Ishikawa (cell line): ENCODE measurements around the gene NEUROD2.

ENCODE experiments used
- CEBPB ChIP-seq: IDR thresholded peaks from 2 replicates; pipeline ENCODE4 v1.6.1; 2012
- CREB1 ChIP-seq: IDR thresholded peaks from 2 replicates; pipeline ENCODE4 v1.6.1; 2012; ENCODE audit warnings: low read depth
- EGR1 ChIP-seq: IDR thresholded peaks from 2 replicates; pipeline ENCODE4 v1.6.1; 2012
- EP300 ChIP-seq: IDR thresholded peaks from 2 replicates; pipeline ENCODE4 v1.6.1; 2012; ENCODE audit warnings: borderline replicate concordance
- FOXM1 ChIP-seq: IDR thresholded peaks from 2 replicates; pipeline ENCODE4 v1.6.1; 2012; ENCODE audit warnings: low read depth, borderline replicate concordance
- NFIC ChIP-seq: IDR thresholded peaks from 2 replicates; pipeline ENCODE4 v1.6.1; 2012
- RAD21 ChIP-seq: IDR thresholded peaks from 2 replicates; pipeline ENCODE4 v1.6.1; 2012; ENCODE audit warnings: low read depth
- TAF1 ChIP-seq: IDR thresholded peaks from 2 replicates; pipeline ENCODE4 v1.6.1; 2012; ENCODE audit warnings: low read depth, mild to moderate bottlenecking
- TCF12 ChIP-seq: IDR thresholded peaks from 2 replicates; pipeline ENCODE4 v1.6.1; 2012; ENCODE audit warnings: low read depth
- TEAD4 ChIP-seq: IDR thresholded peaks from 2 replicates; pipeline ENCODE4 v1.6.1; 2012
- YY1 ChIP-seq: IDR thresholded peaks from 2 replicates; pipeline ENCODE4 v1.6.1; 2012; ENCODE audit warnings: low read depth
- ZBTB7A ChIP-seq: IDR thresholded peaks from 2 replicates; pipeline ENCODE4 v1.6.1; 2012; ENCODE audit warnings: low read depth
- TF ChIP-seq, protein P1 (sequence below): IDR thresholded peaks from 2 replicates; pipeline ENCODE4 v1.6.1; 2012; ENCODE audit warnings: low read depth, mild to moderate bottlenecking
- TF ChIP-seq, protein P2 (sequence below): IDR thresholded peaks from 2 replicates; pipeline ENCODE4 v1.6.1; 2012
- TF ChIP-seq, protein P3 (sequence below): IDR thresholded peaks from 2 replicates; pipeline ENCODE4 v1.6.1; 2012

The NEUROD2 gene

DNA sequence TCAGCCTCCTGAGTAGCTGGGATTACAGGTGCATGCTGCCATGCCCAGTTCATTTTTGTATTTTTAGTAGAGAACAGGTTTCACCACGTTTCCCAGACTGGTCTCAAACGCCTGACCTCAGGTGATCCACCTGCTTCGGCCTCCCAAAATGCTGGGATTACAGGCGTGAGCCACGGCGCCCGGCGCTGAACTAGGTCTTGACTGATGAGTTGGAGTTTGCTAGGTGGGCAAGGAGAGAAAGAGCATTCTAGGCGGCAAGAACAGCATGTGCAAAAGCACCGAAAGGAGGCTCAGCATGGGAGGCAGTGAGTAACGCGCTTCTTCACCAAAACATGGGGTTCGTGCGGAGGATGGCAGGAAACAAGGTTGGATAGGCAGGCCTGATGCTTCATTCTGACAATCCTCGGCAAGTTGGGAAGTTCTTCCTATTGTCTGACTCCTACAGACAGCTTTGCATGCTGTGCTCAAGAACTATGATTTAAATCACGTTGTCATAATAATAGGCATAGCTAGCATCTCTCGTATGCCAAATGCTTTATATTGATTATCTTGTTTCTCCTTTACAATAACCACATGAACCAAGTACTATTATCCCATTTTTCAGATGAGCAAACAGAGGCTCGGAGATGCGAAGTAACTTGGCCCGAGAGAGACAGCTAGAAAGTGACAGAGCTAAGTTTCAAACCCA is 26.5 kb downstream of the NEUROD2 start:
- TF ChIP-seq YY1 (no peak), RAD21 (no peak), EGR1 (no peak), CREB1 (no peak), TAF1 (no peak), FOXM1 (no peak), TEAD4 (no peak), EP300 (no peak), TCF12 (no peak), NFIC (no peak), CEBPB (no peak), ZBTB7A (no peak)
- TF ChIP-seq, protein P1, sequence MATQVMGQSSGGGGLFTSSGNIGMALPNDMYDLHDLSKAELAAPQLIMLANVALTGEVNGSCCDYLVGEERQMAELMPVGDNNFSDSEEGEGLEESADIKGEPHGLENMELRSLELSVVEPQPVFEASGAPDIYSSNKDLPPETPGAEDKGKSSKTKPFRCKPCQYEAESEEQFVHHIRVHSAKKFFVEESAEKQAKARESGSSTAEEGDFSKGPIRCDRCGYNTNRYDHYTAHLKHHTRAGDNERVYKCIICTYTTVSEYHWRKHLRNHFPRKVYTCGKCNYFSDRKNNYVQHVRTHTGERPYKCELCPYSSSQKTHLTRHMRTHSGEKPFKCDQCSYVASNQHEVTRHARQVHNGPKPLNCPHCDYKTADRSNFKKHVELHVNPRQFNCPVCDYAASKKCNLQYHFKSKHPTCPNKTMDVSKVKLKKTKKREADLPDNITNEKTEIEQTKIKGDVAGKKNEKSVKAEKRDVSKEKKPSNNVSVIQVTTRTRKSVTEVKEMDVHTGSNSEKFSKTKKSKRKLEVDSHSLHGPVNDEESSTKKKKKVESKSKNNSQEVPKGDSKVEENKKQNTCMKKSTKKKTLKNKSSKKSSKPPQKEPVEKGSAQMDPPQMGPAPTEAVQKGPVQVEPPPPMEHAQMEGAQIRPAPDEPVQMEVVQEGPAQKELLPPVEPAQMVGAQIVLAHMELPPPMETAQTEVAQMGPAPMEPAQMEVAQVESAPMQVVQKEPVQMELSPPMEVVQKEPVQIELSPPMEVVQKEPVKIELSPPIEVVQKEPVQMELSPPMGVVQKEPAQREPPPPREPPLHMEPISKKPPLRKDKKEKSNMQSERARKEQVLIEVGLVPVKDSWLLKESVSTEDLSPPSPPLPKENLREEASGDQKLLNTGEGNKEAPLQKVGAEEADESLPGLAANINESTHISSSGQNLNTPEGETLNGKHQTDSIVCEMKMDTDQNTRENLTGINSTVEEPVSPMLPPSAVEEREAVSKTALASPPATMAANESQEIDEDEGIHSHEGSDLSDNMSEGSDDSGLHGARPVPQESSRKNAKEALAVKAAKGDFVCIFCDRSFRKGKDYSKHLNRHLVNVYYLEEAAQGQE = no peak
- TF ChIP-seq, protein P2, sequence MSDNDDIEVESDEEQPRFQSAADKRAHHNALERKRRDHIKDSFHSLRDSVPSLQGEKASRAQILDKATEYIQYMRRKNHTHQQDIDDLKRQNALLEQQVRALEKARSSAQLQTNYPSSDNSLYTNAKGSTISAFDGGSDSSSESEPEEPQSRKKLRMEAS = no peak
- TF ChIP-seq, protein P3, sequence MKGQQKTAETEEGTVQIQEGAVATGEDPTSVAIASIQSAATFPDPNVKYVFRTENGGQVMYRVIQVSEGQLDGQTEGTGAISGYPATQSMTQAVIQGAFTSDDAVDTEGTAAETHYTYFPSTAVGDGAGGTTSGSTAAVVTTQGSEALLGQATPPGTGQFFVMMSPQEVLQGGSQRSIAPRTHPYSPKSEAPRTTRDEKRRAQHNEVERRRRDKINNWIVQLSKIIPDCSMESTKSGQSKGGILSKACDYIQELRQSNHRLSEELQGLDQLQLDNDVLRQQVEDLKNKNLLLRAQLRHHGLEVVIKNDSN = no peak

DNA sequence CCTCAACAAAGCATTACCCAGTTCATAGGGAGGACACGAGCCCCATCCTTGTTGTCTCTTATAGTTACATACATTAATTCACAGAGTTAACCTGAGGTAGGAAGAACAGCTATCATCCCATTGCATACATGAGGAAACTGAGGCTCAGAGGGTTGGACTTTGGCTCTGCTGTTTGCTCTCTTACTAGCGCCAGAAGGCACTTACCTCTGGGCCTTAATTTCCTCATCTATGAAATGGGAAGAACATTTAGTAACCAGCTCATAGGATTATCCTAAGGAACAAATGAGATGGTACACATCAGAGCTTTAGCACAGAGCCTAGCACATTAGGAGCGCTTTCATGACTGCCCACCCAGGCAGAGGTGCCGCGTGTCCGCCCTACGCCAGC is 27.6 kb downstream of the NEUROD2 start:
- no peak for TF ChIP-seq TAF1
- no peak for TF ChIP-seq TEAD4
- no peak for TF ChIP-seq NFIC
- TF ChIP-seq, protein P3 = no peak
- TF ChIP-seq ZBTB7A = no peak
- TF ChIP-seq YY1 = 0 out of 2 replicates have a peak, but pooled peaks have one; percentile 1
- no peak for TF ChIP-seq CEBPB
- TF ChIP-seq CREB1 = no peak

DNA sequence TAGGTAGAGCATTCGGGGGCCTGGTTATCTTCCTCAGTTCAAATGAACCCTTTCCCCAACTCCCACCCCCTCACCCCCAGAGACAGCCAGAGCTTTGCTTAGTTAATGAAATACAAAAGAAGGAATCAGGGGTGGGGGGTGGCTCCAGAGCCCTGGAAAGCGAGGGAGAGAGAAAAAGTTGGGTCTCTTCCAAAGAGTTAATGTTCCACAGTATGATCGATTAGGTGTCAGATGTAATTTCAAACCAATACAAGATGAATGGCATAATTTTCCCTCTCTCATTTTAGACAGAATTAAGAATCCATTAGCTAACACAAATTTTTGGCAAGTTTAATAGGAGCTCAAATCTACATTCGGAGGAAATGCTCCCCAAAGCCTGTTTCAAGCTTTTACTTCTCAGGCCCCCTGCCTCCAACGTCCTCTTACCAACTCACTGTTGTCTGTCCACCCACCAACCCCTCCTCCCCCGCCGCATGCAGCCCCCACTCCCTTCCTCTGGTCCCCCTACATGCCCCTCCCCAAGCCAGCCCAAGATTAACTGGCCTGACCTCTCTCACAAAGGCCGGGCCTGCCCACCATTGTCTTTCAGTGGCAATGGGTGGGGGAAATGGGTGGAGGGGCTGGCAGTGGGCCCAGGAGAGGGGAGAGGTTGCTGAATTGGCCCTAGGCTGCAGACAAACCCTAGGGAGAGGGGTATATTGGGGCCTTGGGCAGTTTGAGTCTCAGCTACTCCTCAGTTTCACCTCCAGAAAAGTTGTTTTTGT is 28.2 kb downstream of the NEUROD2 start:
- TF ChIP-seq YY1 (0 out of 2 replicates have a peak, but pooled peaks have one; percentile 28), FOXM1 (no peak), NFIC (peak; percentile 93), EGR1 (0 out of 2 replicates have a peak, but pooled peaks have one; percentile 19), TEAD4 (0 out of 2 replicates have a peak, but pooled peaks have one; percentile 30), EP300 (no peak), CEBPB (no peak), ZBTB7A (peak; percentile 95), TAF1 (no peak), RAD21 (peak; percentile 19; the same call in 1 of the 2 replicates), CREB1 (no peak), TCF12 (peak; percentile 55)
- TF ChIP-seq, protein P2 = 0 out of 2 replicates have a peak, but pooled peaks have one; percentile 21
- TF ChIP-seq, protein P1 = no peak
- TF ChIP-seq, protein P3 = no peak

DNA sequence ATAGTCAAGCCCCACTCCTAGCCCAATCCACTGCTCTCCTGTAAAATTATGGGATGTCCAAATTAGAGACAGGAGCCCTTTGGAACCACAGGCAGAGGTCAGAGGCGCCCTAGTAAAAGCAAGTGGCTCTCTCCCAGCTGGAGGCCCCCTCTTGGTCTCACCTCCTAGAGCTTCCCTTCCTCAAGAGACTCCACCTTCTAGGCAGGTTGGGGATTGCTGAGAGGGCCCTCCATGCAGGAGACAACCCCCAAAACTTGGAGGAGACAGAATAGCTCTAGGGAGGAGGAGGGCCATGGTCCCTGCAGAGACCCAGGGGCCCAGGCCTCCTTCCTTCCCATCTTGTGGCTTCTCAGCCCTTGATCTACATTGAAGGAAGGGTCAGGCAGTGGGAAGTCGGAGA is 29.4 kb downstream of the NEUROD2 start:
- TF ChIP-seq TCF12 (no peak), RAD21 (no peak), EP300 (no peak)

DNA sequence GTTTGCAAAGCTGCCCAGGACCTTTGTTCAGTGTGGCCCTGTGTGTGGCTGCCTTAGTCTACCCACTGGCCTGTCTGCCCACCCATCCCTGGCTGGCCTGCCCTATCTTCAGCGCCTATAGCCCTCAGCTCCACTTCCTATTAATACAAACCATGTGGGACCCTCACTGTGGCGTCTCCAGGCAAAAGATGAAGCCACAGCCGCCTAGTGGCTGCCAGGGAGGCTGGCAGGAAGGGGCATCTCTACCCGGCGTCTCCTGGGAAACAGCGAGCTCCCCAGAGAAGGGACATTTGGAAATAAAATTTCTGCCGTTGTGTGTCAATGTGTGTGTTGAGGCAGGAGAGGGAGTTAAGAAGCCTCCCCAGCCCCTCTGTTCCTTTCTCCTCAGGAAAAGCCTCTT is 31.5 kb downstream of the NEUROD2 start:
- TF ChIP-seq YY1 (no peak), CEBPB (no peak), NFIC (no peak), FOXM1 (no peak)
